Vagina (tissue), 2 donors: Measurements from ENCODE around the gene FRMD4A.

Experiments
- CTCF ChIP-seq, 3 experiments: fragments of 450-650 bp in 2 of 3; fragments of 200-600 bp in 1 of 3; sonication (generic) in 1 of 3; IDR thresholded peaks; one replicate each; pipeline ENCODE4 v1.5.1; 2017 to 2019; ENCODE audit warnings: antibody characterized with exemption in 3 of 3, mild to moderate bottlenecking in 2 of 3, moderate library complexity in 2 of 3
- POLR2A ChIP-seq, 2 donors: fragments of 450-650 bp; IDR thresholded peaks; one replicate each; pipeline ENCODE4 v1.6.1; 2017; ENCODE audit warnings: antibody characterized with exemption in 2 of 2, mild to moderate bottlenecking in 2 of 2, moderate library complexity in 2 of 2
- POLR2AphosphoS5 ChIP-seq, 2 donors: sonication (generic); formaldehyde crosslinking; IDR thresholded peaks; one replicate each; pipeline ENCODE4 v1.9.0; 2017; ENCODE audit warnings: antibody characterized with exemption in 2 of 2, mild to moderate bottlenecking in 2 of 2, low read depth in 1 of 2; ENCODE audit not compliant: insufficient read depth in 1 of 2

- no peak for TF ChIP-seq POLR2AphosphoS5 (IDR thresholded peaks at IDR 0.05; ENCODE audit: insufficient read depth in 1 of 2, low read depth in 1 of 2)
- no peak for TF ChIP-seq CTCF (IDR thresholded peaks at IDR 0.05)
- no peak for TF ChIP-seq POLR2A (IDR thresholded peaks at IDR 0.05)
Measured at GRCh38 chr10:13797164-13797563, 533.6 kb downstream of the FRMD4A start.
